ENCODE data around the gene AGPAT3.

Gene AGPAT3

DNA sequence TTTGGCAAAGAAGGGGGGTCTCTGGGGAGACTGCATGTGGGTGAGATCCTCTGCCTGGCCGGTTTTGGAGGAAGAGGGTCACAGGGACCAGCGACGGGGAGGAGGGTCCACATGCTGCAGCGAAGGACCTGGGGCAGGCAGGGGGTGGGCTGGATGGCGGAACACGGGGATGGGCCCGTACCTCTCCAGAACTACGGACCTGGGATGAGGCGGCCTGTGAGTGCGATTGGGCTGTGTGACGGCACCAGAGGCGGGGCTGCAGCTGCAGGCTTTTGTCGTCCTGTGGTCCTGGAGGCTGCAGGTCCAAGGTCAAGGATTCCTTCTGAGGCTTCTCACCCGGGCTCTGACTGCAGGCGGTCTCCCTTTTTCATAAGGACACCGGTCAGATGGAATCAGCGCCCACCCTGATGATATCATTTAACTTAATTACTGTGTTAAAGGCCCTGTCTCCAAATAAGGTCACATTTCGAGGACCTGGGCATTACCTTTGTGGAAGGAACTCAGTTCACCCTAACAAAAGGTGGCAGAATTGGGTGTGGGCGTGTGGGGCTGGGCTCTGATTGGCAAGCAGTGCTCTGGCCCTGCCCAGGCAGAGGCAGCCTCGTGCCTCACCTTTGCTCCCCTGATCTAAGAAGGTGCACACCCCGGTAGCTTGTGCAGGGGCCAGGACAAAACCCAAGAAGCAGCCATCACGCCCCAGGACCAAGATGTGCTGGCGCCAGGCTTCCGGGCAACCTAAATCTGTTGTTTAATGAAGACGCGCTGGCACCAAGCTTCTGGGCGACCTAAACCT lies 87.1 kb downstream of the AGPAT3 start:
- CTCF ChIA-PET, result interaction anchor here (1.3 kb wide), 1 partner anchor 14 kb away, joined by 4 read pairs; no protein-coding TSS in a partner anchor
- no peak for TF ChIP-seq ZNF391 (tag by site-specific recombination; IDR thresholded peaks at IDR 0.05; ENCODE audit: borderline replicate concordance, low read depth)
- TF ChIP-seq, protein P1, sequence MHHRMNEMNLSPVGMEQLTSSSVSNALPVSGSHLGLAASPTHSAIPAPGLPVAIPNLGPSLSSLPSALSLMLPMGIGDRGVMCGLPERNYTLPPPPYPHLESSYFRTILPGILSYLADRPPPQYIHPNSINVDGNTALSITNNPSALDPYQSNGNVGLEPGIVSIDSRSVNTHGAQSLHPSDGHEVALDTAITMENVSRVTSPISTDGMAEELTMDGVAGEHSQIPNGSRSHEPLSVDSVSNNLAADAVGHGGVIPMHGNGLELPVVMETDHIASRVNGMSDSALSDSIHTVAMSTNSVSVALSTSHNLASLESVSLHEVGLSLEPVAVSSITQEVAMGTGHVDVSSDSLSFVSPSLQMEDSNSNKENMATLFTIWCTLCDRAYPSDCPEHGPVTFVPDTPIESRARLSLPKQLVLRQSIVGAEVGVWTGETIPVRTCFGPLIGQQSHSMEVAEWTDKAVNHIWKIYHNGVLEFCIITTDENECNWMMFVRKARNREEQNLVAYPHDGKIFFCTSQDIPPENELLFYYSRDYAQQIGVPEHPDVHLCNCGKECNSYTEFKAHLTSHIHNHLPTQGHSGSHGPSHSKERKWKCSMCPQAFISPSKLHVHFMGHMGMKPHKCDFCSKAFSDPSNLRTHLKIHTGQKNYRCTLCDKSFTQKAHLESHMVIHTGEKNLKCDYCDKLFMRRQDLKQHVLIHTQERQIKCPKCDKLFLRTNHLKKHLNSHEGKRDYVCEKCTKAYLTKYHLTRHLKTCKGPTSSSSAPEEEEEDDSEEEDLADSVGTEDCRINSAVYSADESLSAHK (tag by site-specific recombination; IDR thresholded peaks at IDR 0.05), result no peak
- no peak for TF ChIP-seq SP2 (tag by site-specific recombination; IDR thresholded peaks at IDR 0.05)
- TF ChIP-seq ZBTB48 (tag by site-specific recombination; IDR thresholded peaks at IDR 0.05), result no peak
- TF ChIP-seq ZNF76 (tag by site-specific recombination; IDR thresholded peaks at IDR 0.05; ENCODE audit: borderline replicate concordance, low read depth), result no peak
- TF ChIP-seq, protein P2, sequence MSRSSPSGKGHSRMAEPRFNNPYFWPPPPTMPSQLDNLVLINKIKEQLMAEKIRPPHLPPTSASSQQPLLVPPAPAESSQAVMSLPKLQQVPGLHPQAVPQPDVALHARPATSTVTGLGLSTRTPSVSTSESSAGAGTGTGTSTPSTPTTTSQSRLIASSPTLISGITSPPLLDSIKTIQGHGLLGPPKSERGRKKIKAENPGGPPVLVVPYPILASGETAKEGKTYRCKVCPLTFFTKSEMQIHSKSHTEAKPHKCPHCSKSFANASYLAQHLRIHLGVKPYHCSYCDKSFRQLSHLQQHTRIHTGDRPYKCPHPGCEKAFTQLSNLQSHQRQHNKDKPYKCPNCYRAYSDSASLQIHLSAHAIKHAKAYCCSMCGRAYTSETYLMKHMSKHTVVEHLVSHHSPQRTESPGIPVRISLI (tag by site-specific recombination; IDR thresholded peaks at IDR 0.05), result no peak
- no peak for TF ChIP-seq ZNF529 (tag by site-specific recombination; IDR thresholded peaks at IDR 0.05; ENCODE audit: insufficient replicate concordance)
- no peak for TF ChIP-seq ZNF596 (tag by site-specific recombination; IDR thresholded peaks at IDR 0.05)
- no peak for TF ChIP-seq ZNF324 (tag by site-specific recombination; IDR thresholded peaks at IDR 0.05)
- TF ChIP-seq EGR2 (tag by site-specific recombination; IDR thresholded peaks at IDR 0.05; ENCODE audit: low read depth), result no peak
- no peak for TF ChIP-seq ZSCAN30 (tag by site-specific recombination; IDR thresholded peaks at IDR 0.05)
- no peak for TF ChIP-seq ZNF184 (tag by site-specific recombination; IDR thresholded peaks at IDR 0.05)
- TF ChIP-seq, protein P3, sequence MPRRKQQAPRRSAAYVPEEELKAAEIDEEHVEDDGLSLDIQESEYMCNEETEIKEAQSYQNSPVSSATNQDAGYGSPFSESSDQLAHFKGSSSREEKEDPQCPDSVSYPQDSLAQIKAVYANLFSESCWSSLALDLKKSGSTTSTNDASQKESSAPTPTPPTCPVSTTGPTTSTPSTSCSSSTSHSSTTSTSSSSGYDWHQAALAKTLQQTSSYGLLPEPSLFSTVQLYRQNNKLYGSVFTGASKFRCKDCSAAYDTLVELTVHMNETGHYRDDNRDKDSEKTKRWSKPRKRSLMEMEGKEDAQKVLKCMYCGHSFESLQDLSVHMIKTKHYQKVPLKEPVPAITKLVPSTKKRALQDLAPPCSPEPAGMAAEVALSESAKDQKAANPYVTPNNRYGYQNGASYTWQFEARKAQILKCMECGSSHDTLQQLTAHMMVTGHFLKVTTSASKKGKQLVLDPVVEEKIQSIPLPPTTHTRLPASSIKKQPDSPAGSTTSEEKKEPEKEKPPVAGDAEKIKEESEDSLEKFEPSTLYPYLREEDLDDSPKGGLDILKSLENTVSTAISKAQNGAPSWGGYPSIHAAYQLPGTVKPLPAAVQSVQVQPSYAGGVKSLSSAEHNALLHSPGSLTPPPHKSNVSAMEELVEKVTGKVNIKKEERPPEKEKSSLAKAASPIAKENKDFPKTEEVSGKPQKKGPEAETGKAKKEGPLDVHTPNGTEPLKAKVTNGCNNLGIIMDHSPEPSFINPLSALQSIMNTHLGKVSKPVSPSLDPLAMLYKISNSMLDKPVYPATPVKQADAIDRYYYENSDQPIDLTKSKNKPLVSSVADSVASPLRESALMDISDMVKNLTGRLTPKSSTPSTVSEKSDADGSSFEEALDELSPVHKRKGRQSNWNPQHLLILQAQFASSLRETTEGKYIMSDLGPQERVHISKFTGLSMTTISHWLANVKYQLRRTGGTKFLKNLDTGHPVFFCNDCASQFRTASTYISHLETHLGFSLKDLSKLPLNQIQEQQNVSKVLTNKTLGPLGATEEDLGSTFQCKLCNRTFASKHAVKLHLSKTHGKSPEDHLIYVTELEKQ (tag by site-specific recombination; IDR thresholded peaks at IDR 0.05; ENCODE audit: borderline replicate concordance), result no peak
- no peak for TF ChIP-seq ZNF132 (tag by site-specific recombination; IDR thresholded peaks at IDR 0.05; ENCODE audit: borderline replicate concordance)
- POLR2A ChIA-PET, result no interaction called here
- H3K4me1 ChIP-seq (ENCODE audit: control insufficient read depth, insufficient read depth, low read length), result no peaks in the 10 kb centered on the region
- no peak overlapping the region for H3K4me3 ChIP-seq (ENCODE audit: low read depth, low read length)
- H3K36me3 ChIP-seq (ENCODE audit: control insufficient read depth in 2 of 2, insufficient read depth in 1 of 2, low read length in 2 of 2), result peaks cover 0 to 15% of the 10 kb centered on the region in 2 experiments
- no peak overlapping the region for H3K27ac ChIP-seq (ENCODE audit: extremely low read depth, low read depth, low read length)
- H3K9me3 ChIP-seq (ENCODE audit: control insufficient read depth, insufficient read depth, low read depth, low read length), result no peaks in the 10 kb centered on the region; the same call in 1 of the 2 replicates

DNA sequence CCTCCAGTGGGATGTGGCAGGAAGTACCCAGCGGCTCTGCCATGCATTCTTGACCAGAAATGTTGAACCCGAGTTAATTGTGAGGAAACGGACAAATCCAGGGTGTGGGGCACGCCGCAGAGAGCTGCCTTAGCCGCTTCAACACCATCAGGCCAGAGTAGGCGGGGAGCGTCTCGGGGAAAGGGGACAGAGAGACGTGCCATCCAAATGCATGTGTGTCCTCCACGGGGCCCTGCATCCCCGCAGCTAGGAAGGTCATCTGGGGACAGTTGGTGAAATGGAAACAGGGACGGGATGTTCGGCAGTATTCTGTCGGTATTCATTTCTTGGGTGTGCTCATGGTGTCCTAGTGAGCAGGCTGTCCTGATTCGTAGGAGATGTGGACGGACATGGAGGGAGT lies 88.0 kb downstream of the AGPAT3 start:
- ChIA-PET POLR2A (interaction anchor here (0.5 kb wide), 1 partner anchor 939 kb away, joined by 3 read pairs; no protein-coding TSS in a partner anchor), CTCF (interaction anchor here (1.2 kb wide), 1 partner anchor 11 kb away, joined by 4 read pairs; no protein-coding TSS in a partner anchor)
- Histone ChIP-seq H3K4me3 (ENCODE audit: low read depth, low read length) (no peak overlapping the region), H3K27ac (ENCODE audit: extremely low read depth, low read depth, low read length) (no peak overlapping the region), H3K4me1 (ENCODE audit: control insufficient read depth, insufficient read depth, low read length) (no peaks in the 10 kb centered on the region), H3K36me3 (ENCODE audit: control insufficient read depth in 2 of 2, insufficient read depth in 1 of 2, low read length in 2 of 2) (peaks cover 0 to 13% of the 10 kb centered on the region in 2 experiments), H3K9me3 (ENCODE audit: control insufficient read depth, insufficient read depth, low read depth, low read length) (no peaks in the 10 kb centered on the region; the same call in 1 of the 2 replicates)
- no peak for TF ChIP-seq ZNF600 (tag by site-specific recombination; IDR thresholded peaks at IDR 0.05)
- TF ChIP-seq ZBTB48 (tag by site-specific recombination; IDR thresholded peaks at IDR 0.05), result no peak
- TF ChIP-seq ZNF404 (tag by site-specific recombination; IDR thresholded peaks at IDR 0.05), result no peak
- no peak for TF ChIP-seq ZNF350 (tag by site-specific recombination; IDR thresholded peaks at IDR 0.05)
- TF ChIP-seq, protein P4, sequence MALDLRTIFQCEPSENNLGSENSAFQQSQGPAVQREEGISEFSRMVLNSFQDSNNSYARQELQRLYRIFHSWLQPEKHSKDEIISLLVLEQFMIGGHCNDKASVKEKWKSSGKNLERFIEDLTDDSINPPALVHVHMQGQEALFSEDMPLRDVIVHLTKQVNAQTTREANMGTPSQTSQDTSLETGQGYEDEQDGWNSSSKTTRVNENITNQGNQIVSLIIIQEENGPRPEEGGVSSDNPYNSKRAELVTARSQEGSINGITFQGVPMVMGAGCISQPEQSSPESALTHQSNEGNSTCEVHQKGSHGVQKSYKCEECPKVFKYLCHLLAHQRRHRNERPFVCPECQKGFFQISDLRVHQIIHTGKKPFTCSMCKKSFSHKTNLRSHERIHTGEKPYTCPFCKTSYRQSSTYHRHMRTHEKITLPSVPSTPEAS (tag by site-specific recombination; IDR thresholded peaks at IDR 0.05), result no peak
- no peak for TF ChIP-seq KLF9 (tag by site-specific recombination; IDR thresholded peaks at IDR 0.05; ENCODE audit: low read depth)
- TF ChIP-seq, protein P5, sequence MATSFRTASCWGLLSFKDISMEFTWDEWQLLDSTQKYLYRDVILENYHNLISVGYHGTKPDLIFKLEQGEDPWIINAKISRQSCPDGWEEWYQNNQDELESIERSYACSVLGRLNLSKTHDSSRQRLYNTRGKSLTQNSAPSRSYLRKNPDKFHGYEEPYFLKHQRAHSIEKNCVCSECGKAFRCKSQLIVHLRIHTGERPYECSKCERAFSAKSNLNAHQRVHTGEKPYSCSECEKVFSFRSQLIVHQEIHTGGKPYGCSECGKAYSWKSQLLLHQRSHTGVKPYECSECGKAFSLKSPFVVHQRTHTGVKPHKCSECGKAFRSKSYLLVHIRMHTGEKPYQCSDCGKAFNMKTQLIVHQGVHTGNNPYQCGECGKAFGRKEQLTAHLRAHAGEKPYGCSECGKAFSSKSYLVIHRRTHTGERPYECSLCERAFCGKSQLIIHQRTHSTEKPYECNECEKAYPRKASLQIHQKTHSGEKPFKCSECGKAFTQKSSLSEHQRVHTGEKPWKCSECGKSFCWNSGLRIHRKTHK (tag by site-specific recombination; IDR thresholded peaks at IDR 0.05), result no peak
- TF ChIP-seq SETDB1 (IDR thresholded peaks at IDR 0.05; ENCODE audit: insufficient read length, low read length), result no peak
- TF ChIP-seq ZNF561 (tag by site-specific recombination; IDR thresholded peaks at IDR 0.05; ENCODE audit: borderline replicate concordance), result no peak
- TF ChIP-seq, protein P6, sequence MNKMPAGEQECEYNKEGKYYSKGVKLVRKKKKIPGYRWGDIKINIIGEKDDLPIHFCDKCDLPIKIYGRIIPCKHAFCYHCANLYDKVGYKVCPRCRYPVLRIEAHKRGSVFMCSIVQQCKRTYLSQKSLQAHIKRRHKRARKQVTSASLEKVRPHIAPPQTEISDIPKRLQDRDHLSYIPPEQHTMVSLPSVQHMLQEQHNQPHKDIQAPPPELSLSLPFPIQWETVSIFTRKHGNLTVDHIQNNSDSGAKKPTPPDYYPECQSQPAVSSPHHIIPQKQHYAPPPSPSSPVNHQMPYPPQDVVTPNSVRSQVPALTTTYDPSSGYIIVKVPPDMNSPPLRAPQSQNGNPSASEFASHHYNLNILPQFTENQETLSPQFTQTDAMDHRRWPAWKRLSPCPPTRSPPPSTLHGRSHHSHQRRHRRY (tag by site-specific recombination; IDR thresholded peaks at IDR 0.05), result no peak
